Natural killer cell (primary cell): ENCODE data around the gene KREMEN2. TPM values are rescaled to one million over a fixed set of nuclear protein-coding genes. Genes with fewer than 3 reads are reported as not detected.

ENCODE experiments used
- ATAC-seq, 3 donors: fragments of 150-1000 bp in 2 of 3; fragments of 200-7000 bp in 1 of 3; cut with Tn5 transposase; 1 replicate in 1 of 3; 2 replicates in 2 of 3; pipeline ENCODE4 v1.10.0; 2021; ENCODE audit warnings: mild to moderate bottlenecking in 2 of 3, moderate library complexity in 2 of 3
- DNase-seq, 2 donors: peaks; one replicate each; pipeline versions ENCODE4 v3.0.0 to v3.0.0-alpha.2; 2013 to 2021; ENCODE audit warnings: mixed read lengths in 1 of 2
- H3K27ac ChIP-seq: one replicate; pipeline ENCODE4 v1.5.1; 2013; ENCODE audit warnings: mild to moderate bottlenecking, low read length
- H3K27me3 ChIP-seq: one replicate; pipeline ENCODE4 v1.6.1; 2013; ENCODE audit warnings: low read length; ENCODE audit not compliant: control insufficient read depth, insufficient read depth
- H3K36me3 ChIP-seq: one replicate; pipeline ENCODE4 v1.6.1; 2013; ENCODE audit warnings: low read length; ENCODE audit not compliant: control insufficient read depth, insufficient read depth
- H3K4me1 ChIP-seq: one replicate; pipeline ENCODE4 v1.6.1; 2013; ENCODE audit warnings: low read length; ENCODE audit not compliant: control insufficient read depth, insufficient read depth
- H3K4me3 ChIP-seq: one replicate; pipeline ENCODE4 v1.5.1; 2013; ENCODE audit warnings: low read length
- H3K9me3 ChIP-seq: one replicate; pipeline ENCODE4 v1.6.1; 2013; ENCODE audit warnings: low read length; ENCODE audit not compliant: control insufficient read depth, insufficient read depth
- H3K27ac Mint-ChIP-seq, 2 donors: one replicate each; pipeline ENCODE4 v1.8.0; 2022; ENCODE audit warnings: mild to moderate bottlenecking in 2 of 2, mixed read lengths in 2 of 2, moderate library complexity in 1 of 2
- H3K27me3 Mint-ChIP-seq, 2 donors: one replicate each; pipeline ENCODE4 v1.8.0; 2022; ENCODE audit warnings: low read depth in 2 of 2, mixed read lengths in 2 of 2
- H3K36me3 Mint-ChIP-seq: one replicate; pipeline ENCODE4 v1.8.0; 2022; ENCODE audit warnings: mixed read lengths
- H3K4me1 Mint-ChIP-seq, 2 donors: one replicate each; pipeline ENCODE4 v1.8.0; 2022; ENCODE audit warnings: mixed read lengths in 2 of 2
- H3K4me3 Mint-ChIP-seq: one replicate; pipeline ENCODE4 v1.8.0; 2022; ENCODE audit warnings: mild to moderate bottlenecking, moderate library complexity, mixed read lengths
- H3K9me3 Mint-ChIP-seq, 2 donors: one replicate each; pipeline ENCODE4 v1.8.0; 2022; ENCODE audit warnings: mixed read lengths in 2 of 2
- CTCF ChIP-seq: fragments of 200-600 bp; IDR thresholded peaks from one replicate; pipeline ENCODE4 v1.8.0; 2022; ENCODE audit warnings: antibody characterized with exemption
- WGBS: methylation state at CpG from one replicate; pipeline ENCODE4 v1.1.7; 2013; ENCODE audit warnings: missing lambda C conversion rate; ENCODE audit not compliant: insufficient coverage; 5-methylcytosine and 5-hydroxymethylcytosine counted together
- intact Hi-C: fragments of 100-400 bp; cut with micrococcal nuclease; formaldehyde crosslinking; loops from one replicate; pipeline ENCODE4 v1.14.2; 2022
- total RNA-seq, 4 donors: library from RNA; stranded (reverse); fragments of 120-200 nt in 1 of 4; gene quantifications; one replicate each; pipeline versions ENCODE4 v1.2.3 to v1.2.4, GENCODE V29; 2013 to 2022

Gene KREMEN2
- total RNA-seq, 3 donors from 2014 or later (not counting 1 experiment from before 2014, with no cell fraction given) = 0.16 TPM; not detected in 2

GRCh38 chr16:3003582-3004270 is 39.7 kb downstream of the KREMEN2 start:
- DNase-seq = peak; percentile 90 to 99
- no peaks in the 10 kb centered on the region for H3K36me3 ChIP-seq
- no peak overlapping the region for H3K4me3 ChIP-seq
- no peaks in the 10 kb centered on the region for H3K9me3 Mint-ChIP-seq
- intact Hi-C loops = loop anchor here (2.0 kb wide), 1 partner anchor 25 kb away; no protein-coding TSS in a partner anchor
- WGBS = 8% methylated on average over 56 of the region's 58 CpGs
- peak overlapping the region in 1 of 2 donors; percentile 80 for H3K27ac Mint-ChIP-seq
- H3K36me3 Mint-ChIP-seq = no peaks in the 10 kb centered on the region
- peak; percentile 12 for TF ChIP-seq CTCF
- H3K4me3 Mint-ChIP-seq = peak overlapping the region; percentile 87
- peaks cover 0 to 3% of the 10 kb centered on the region in 2 donors for H3K27me3 Mint-ChIP-seq
- no peak overlapping the region for H3K27ac ChIP-seq
- H3K9me3 ChIP-seq = no peaks in the 10 kb centered on the region
- H3K4me1 ChIP-seq = peaks cover 29% of the 10 kb centered on the region
- peak; percentile 96 to 99 (median 97) for ATAC-seq
- H3K4me1 Mint-ChIP-seq = peaks cover 5 to 24% of the 10 kb centered on the region in 2 donors
- H3K27me3 ChIP-seq = no peaks in the 10 kb centered on the region

- peak in 1 of 2 donors; percentile 39 for DNase-seq
- no peak overlapping the region for H3K27ac ChIP-seq
- TF ChIP-seq CTCF = no peak
- Mint-ChIP-seq H3K4me1 (peaks cover 5 to 25% of the 10 kb centered on the region in 2 donors), H3K4me3 (peak overlapping the region; percentile 78), H3K27me3 (peaks cover 0 to 3% of the 10 kb centered on the region in 2 donors), H3K36me3 (no peaks in the 10 kb centered on the region), H3K9me3 (no peaks in the 10 kb centered on the region), H3K27ac (no peak overlapping the region)
- ATAC-seq = peak; percentile 8 to 10 (median 9)
- no peak overlapping the region for H3K4me3 ChIP-seq
- peaks cover 34% of the 10 kb centered on the region for H3K4me1 ChIP-seq
- WGBS = under 1% methylated on average over 67 of the region's 67 CpGs
- intact Hi-C loops = loop anchor here (2.0 kb wide), 1 partner anchor 24 kb away; no protein-coding TSS in a partner anchor
- H3K36me3 ChIP-seq = no peaks in the 10 kb centered on the region
- H3K27me3 ChIP-seq = no peaks in the 10 kb centered on the region
- H3K9me3 ChIP-seq = no peaks in the 10 kb centered on the region
Observed at GRCh38 chr16:3004319-3004718, 40.2 kb downstream of the KREMEN2 start.

GRCh38 chr16:3004781-3005284 is 40.8 kb downstream of the KREMEN2 start:
- TF ChIP-seq CTCF = no peak
- Histone ChIP-seq H3K4me1 (peaks cover 34% of the 10 kb centered on the region), H3K4me3 (peak overlapping the region; percentile 3), H3K27me3 (no peaks in the 10 kb centered on the region), H3K9me3 (no peaks in the 10 kb centered on the region), H3K27ac (no peak overlapping the region), H3K36me3 (no peaks in the 10 kb centered on the region)
- peak in 1 of 2 donors; percentile 28 for DNase-seq
- H3K4me1 Mint-ChIP-seq = peaks cover 5 to 25% of the 10 kb centered on the region in 2 donors
- ATAC-seq = no peak
- intact Hi-C loops = loop anchor here (2.0 kb wide), 1 partner anchor 24 kb away; no protein-coding TSS in a partner anchor
- H3K36me3 Mint-ChIP-seq = no peaks in the 10 kb centered on the region
- peak overlapping the region; percentile 78 for H3K4me3 Mint-ChIP-seq
- WGBS = 21% methylated on average over 24 of the region's 25 CpGs
- H3K27me3 Mint-ChIP-seq = peaks cover 0 to 3% of the 10 kb centered on the region in 2 donors
- no peak overlapping the region for H3K27ac Mint-ChIP-seq
- H3K9me3 Mint-ChIP-seq = no peaks in the 10 kb centered on the region
